IMR-90 (cell line): ENCODE data around the gene DNAJC5.

Experiments
- FOS ChIP-seq: fragments of 150-350 bp; IDR thresholded peaks from 2 replicates; pipeline ENCODE4 v1.6.1; 2016; ENCODE audit warnings: low read depth, low read length
- POLR2A ChIP-seq: IDR thresholded peaks from 2 replicates; pipeline ENCODE4 v1.6.1; 2012; ENCODE audit warnings: mild to moderate bottlenecking, low read depth, low read length
- SMC3 ChIP-seq: fragments of 150-350 bp; IDR thresholded peaks from 2 replicates; pipeline ENCODE4 v1.6.1; 2016; ENCODE audit warnings: low read depth, mild to moderate bottlenecking, antibody characterized with exemption, low read length, moderate library complexity
- TF ChIP-seq, protein P1 (sequence below): conservative IDR thresholded peaks from 2 replicates; pipeline ENCODE4 v1.5.1; 2012; ENCODE audit warnings: mild to moderate bottlenecking, low read depth, low read length, improper control_type of control experiment
- TF ChIP-seq, protein P2 (sequence below): fragments of 150-350 bp; IDR thresholded peaks from 2 replicates; pipeline ENCODE4 v1.6.1; 2016; ENCODE audit warnings: low read depth, mild to moderate bottlenecking, low read length, moderate library complexity, borderline replicate concordance

DNA sequence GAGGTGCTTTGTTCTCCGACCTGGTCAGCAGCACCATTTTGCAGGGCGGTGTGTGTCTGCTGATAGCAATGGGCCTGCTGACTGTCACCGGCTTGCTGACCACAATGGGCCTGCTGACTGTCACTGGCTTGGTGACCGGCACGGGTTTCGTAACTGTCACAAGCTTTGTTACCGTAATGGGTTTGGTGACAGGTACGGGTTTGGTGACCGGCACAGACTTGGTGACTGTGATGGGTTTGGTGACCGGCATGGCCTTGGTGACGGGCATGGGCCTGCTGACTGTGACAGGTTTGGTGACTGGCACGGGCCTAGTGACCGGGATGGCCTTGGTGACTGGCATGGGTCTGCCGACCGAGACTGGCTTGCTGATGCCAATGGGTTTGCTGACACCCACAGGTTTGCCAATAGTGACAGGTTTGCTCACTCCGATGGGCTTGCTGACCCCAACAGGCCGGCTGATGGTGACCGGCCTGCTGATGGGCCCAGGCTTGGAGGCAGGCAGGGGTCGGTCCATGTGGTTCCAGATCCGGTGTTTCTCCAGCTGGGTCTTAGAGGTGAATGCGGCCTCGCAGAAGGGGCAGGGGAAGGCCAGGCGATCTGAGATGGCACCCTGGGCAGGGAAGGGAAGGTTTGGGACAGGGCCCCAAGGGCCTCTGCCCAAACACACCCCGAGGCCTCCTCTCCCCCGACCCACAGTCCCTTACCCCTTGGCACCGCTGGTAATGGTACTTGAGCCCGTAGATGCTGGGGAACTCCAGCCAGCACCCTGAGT lies 71.4 kb downstream of the DNAJC5 start:
- TF ChIP-seq, protein P1, sequence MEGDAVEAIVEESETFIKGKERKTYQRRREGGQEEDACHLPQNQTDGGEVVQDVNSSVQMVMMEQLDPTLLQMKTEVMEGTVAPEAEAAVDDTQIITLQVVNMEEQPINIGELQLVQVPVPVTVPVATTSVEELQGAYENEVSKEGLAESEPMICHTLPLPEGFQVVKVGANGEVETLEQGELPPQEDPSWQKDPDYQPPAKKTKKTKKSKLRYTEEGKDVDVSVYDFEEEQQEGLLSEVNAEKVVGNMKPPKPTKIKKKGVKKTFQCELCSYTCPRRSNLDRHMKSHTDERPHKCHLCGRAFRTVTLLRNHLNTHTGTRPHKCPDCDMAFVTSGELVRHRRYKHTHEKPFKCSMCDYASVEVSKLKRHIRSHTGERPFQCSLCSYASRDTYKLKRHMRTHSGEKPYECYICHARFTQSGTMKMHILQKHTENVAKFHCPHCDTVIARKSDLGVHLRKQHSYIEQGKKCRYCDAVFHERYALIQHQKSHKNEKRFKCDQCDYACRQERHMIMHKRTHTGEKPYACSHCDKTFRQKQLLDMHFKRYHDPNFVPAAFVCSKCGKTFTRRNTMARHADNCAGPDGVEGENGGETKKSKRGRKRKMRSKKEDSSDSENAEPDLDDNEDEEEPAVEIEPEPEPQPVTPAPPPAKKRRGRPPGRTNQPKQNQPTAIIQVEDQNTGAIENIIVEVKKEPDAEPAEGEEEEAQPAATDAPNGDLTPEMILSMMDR, result no peak
- TF ChIP-seq, protein P2, sequence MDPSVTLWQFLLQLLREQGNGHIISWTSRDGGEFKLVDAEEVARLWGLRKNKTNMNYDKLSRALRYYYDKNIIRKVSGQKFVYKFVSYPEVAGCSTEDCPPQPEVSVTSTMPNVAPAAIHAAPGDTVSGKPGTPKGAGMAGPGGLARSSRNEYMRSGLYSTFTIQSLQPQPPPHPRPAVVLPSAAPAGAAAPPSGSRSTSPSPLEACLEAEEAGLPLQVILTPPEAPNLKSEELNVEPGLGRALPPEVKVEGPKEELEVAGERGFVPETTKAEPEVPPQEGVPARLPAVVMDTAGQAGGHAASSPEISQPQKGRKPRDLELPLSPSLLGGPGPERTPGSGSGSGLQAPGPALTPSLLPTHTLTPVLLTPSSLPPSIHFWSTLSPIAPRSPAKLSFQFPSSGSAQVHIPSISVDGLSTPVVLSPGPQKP, result no peak
- TF ChIP-seq POLR2A (no peak), FOS (no peak), SMC3 (no peak)
